ENCODE data around the gene CCDC69.
"Not testable (repeated sequence)": the region's sequence is repeated elsewhere in the genome, so short reads cannot be mapped to it uniquely, and the experiment has no call there.

The CCDC69 gene

GRCh38 chr5:151219789-151220188 is 4.1 kb downstream of the CCDC69 start:
- DNase-seq, result no peak

- DNase-seq, result no peak
Observed at GRCh38 chr5:151219138-151219537, 4.8 kb downstream of the CCDC69 start.

GRCh38 chr5:151218177-151218576 is 5.7 kb downstream of the CCDC69 start:
- no peak for DNase-seq

- DNase-seq, result no peak
Observed at GRCh38 chr5:151216781-151217180, 7.1 kb downstream of the CCDC69 start.

GRCh38 chr5:151215546-151215880 is 8.4 kb downstream of the CCDC69 start:
- no peak for DNase-seq

- DNase-seq, result peak in 1 of 2 donors; percentile 35
Observed at GRCh38 chr5:151214614-151215545, 9.0 kb downstream of the CCDC69 start.

- DNase-seq, result peak; percentile 44 to 70
Observed at GRCh38 chr5:151213803-151214613, 9.9 kb downstream of the CCDC69 start.

- DNase-seq, result no peak
Observed at GRCh38 chr5:151212406-151212798, 11.5 kb downstream of the CCDC69 start.

GRCh38 chr5:151208481-151208914 is 15.4 kb downstream of the CCDC69 start:
- no peak for DNase-seq

- no peak for DNase-seq
Observed at GRCh38 chr5:151205411-151205810, 18.5 kb downstream of the CCDC69 start.

GRCh38 chr5:151204051-151204450 is 19.8 kb downstream of the CCDC69 start:
- no peak for DNase-seq

- DNase-seq, result no peak
Observed at GRCh38 chr5:151202381-151203139, 21.3 kb downstream of the CCDC69 start.

GRCh38 chr5:151200913-151201595 is 22.8 kb downstream of the CCDC69 start:
- DNase-seq, result no peak

GRCh38 chr5:151199581-151200185 is 24.2 kb downstream of the CCDC69 start:
- no peak for DNase-seq

- no peak for DNase-seq
Observed at GRCh38 chr5:151198861-151199260, 25.0 kb downstream of the CCDC69 start.

- not testable (repeated sequence) for DNase-seq
Observed at GRCh38 chr5:151197291-151197600, 26.6 kb downstream of the CCDC69 start.

- DNase-seq, result no peak
Observed at GRCh38 chr5:151196556-151197290, 27.2 kb downstream of the CCDC69 start.

- DNase-seq, result no peak
Observed at GRCh38 chr5:151195622-151196021, 28.3 kb downstream of the CCDC69 start.

- DNase-seq, result no peak
Observed at GRCh38 chr5:151192626-151193025, 31.3 kb downstream of the CCDC69 start.

GRCh38 chr5:151191661-151192060 is 32.2 kb downstream of the CCDC69 start:
- DNase-seq, result no peak

GRCh38 chr5:151189151-151189550 is 34.7 kb downstream of the CCDC69 start:
- no peak for DNase-seq

GRCh38 chr5:151186538-151186937 is 37.4 kb downstream of the CCDC69 start:
- no peak for DNase-seq
